ENCODE results near the gene SMIM35.
A peak's percentile ranks its signal among the peaks of the same experiment; 100 is the strongest.

SMIM35 gene

DNA sequence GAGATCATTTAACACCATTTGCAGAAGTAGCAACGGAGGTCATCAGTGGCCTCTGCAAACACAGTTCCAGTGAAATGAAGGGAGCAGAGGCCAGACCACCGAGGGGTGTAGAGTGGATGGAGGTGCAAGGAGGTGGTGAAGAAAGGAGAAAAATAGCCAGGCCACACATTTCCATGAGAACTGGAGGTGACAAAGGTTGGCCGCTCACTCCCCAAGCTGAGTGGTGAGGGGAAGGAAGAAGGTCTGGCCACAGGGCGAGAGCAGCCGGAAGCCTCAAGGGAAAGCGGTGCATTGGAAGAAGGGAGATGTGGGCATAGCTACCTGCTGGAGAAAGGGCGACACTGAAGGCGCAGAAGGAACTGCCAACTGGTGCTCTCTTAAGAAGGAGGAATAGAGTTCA, 30.0 kb downstream of the SMIM35 start:
- no peak for DNase-seq

DNA sequence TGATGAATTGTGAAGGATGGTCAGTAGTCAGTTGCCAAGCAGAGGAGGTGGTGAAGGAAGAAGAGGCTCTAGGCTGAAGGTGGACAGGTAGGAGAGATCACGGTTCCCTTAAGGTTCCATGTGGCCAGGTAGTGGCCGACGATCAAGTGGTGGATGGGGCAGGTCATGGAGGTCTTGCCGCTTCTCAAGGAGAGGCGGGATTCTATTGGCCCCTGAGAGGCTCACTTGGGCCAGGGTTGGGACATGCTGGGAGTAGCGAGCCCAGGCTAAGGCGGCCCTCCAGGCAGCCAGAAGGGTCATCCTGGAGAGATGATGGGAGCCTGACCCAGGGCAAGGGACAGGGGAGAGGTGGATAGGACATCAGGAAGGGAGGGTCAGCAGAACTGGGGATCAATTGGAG, 30.8 kb downstream of the SMIM35 start:
- DNase-seq, result no peak

DNA sequence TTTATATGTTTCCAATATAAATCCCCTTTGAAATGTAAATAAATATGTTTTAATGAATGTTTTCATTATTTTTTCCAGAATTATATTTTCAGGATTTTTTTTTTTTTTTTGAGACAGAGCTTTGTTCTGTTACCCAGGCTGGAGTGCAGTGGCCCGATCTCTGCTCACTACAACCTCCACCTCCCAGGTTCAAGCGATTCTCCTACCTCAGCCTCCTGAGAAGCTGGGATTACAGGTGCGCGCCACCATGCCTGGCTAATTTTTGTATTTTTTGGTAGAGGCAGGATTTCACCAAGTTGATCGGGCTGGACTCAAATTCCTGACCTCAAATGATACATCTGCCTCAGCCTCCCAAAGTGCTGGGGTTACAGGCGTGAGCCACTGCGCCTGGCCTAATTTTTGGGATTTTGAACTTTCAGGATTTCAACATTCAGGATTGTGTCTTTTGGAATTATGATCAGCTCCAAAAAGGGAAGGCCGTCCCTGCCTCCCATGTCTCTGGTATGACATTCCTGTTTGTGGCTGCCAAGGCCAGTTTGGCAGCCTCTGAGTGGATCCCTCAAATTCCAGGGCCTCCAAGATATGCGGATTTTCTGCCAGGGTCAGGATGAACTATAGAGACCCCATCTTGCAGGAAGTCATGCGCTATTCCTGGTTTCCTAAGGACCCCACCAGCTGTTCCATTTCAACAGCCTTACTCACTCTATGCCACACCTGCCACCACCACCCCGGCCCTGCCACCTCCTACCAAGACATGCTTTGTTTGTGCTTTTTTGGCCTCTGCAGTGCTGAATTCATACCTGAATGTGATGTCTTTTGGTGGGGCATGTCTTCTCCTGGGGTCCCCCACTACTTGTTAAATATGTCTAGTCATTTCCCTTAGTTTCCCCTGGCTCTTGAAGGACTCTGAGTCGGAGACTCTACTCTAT, 31.8 kb downstream of the SMIM35 start:
- no peak for DNase-seq

DNA sequence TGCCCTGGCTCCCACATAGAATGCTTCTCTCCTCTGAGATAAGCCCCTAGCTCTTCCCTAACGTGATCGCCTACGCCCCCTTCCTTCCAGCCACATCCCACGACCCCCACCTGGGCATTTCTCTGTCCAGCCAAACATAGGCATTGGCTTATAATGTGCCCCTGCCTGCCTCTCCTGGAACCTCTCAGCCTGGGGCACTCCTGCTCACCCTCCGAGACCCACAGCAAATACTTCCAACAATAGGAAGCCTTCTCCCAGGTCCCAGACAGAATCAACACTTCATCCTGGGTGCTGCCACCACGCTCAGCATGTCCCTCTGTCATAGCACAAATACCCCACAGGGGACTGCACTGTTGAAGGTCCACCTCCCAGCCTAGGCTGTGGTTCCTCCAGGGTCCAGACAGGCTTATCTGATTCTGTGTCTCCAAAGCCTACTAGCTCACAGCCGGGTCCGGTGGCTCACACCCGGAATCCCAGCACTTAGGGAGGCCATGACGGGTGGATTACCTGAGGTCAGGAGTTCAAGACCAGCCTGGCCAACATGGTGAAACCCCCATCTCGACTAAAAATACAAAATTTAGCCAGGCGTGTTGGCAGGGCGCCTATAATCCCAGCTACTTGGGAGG, 34.1 kb downstream of the SMIM35 start:
- peak in 1 of 6 experiments; percentile 37 for DNase-seq

DNA sequence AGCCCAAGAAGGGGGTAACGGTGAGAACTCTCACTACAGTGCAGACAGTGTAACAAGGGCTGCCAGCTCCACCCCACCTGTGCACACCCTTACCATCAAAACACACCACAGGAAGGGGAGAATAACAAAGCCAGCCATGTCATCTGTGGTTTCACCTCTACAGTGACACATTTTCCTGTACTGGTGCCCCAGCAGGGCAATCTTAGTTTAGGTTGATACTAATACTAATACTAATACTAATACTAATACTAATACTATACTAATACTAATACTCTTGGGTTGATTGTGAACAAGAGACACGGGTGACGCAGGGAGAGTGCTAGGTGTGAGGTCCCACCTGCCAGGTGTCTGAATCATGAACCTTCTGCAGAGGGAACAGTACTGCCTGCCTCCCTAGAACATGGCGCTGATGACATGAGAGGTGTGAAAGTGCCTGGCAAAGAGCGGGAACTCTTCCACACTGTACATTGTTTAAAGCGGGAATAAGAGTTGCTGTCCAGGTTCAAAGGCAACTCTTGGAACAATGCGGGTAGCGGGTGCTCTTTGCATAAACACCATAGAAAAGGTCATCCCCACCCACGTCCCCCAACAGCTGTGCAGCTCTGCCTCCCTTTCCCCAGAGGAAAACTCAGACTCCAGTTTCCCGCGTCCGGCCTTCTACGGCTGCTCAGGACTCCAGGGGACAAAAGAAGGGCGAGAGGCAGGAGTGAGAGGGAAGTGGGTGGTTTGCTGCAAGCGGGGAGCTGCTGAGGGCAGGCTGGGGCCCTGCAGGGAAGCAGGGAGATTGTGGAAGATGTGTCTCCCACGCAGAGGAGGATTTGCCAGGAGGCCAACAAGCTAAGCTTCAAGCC, 34.9 kb downstream of the SMIM35 start:
- peak; percentile 50 to 89 (median 72) for DNase-seq

DNA sequence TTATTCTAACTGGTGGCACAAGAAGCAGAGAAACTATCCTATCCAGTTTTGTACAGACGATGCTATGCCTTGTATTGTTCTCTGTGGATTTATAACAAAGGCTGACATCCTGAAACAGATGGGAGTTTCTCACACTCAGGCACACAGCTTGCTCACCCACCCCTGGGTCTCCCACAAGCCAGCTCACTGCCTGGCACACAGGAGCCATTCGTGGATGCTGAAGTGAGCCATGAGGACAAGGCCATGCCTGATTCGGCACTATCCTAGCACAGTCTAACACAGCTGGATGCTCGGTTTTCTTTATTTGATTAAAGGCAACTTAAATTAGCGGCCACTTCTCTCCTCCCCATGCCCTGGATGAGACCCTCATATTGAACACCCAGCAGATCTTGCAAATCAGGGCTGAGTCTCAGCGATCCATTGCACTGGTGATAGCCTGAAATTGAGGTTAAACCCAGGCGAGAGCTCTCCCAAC, 35.6 kb downstream of the SMIM35 start:
- peak in 1 of 6 experiments; percentile 38 for DNase-seq

DNA sequence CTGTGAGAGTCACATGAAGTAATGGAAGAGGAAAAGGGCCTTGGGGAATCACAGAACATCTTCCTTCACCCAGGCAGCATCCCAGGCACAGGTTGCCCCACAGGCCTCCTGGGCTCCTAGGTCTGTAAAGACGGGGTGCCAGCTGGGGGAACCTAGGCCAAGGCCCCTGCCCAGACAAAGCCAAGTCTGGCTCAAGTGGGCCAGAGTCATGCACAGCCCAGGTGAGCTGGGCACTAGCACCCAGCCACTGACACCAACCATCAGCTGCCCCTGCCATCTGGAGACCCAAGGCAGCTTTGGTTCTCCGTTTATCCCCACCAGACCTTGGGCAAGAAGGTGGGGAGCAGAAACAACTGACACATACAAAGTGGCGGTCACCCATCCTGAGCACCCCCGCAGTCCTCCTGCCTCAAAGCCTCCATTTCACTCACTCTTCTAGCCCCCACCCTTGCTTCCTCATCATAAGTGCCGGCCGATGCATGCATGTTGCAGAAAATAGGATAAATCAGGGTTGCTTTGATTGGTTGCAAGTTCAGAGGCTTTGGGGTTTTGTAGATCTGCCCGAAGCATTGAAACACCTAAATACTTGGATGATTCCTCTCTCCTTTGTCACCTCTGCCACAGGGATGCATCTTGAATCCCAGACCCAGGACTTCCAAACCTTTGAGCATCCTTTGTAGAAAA, 36.4 kb downstream of the SMIM35 start:
- no peak for DNase-seq

DNA sequence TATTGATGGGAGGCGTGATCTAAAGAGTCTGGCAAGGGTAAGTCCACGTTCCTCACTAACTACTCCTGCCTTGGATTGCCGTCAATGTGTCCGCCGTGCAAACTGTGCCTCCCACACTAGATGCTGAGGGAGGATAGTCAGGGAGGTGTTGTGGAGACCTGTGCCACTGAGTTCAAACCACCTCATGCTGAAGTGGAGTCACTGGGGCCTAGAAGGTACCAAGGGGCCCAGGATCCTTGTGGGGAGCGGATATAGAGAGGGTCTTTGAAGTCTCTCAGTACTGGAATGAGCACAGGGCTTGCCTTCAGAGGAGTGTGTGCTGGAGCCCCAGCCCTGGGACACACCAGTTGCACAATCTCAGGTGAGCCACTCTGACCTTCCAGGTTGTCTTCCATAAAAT, 37.0 kb downstream of the SMIM35 start:
- DNase-seq, result no peak

DNA sequence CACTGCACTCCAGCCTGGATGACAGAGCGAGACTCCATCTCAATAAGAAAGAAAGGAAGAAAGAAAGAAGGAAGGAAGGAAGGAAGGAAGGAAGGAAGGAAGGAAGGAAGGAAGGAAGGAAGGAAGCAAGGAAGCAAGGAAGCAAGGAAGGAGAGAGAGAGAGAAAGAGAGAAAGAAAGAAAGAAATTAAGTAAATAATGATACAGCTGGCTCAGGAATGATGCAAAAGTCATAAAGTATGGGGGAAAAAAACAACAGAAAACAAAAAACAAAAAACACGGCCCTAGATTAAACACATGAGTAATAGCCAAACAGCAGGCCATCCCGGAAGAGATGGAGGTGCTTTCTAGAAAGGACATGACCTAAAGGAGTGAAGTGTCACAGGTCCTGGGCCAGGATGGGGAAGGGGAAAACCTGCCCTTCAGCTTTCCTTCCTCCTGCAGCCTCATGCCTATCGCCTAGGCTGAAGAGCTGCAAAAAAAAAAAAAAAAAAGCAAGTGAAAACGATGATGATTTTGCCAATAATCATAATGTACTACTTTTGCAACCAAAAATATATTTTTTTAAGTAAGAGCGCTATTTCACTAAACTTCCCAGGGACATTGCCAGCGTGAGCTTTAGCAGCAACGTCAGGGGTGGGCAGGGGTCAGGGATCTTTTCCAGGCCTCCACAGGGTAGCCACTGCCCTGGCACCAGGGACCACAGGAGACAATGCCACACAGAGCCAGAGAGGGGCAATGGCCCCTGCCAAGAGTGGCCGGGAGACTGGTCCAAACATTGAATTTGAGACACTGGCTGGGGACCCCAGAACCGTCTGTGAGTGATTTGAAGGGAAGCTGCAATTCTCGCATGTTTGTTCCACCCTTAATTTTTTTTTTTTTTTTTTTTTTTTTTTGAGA, 38.0 kb downstream of the SMIM35 start:
- no peak for DNase-seq

DNA sequence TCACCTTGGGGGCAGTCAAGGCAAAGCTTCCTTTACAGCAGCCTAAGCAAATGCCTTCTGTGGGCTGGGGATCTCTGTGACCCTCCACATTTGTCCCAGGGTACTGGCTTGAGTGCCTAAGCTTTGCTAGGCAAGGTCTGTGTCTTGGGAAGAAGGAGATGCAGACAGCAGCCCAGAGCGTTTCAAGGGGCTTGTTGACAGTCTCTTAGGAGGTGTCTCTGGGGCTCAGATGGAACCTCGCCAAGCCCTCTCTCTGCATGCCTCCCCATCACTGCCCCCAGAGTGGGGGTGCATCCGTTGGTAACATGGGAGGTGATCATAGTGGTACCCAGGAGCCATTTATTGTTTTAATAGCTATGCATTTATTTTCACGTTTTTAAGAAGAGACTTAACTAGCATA, 39.0 kb downstream of the SMIM35 start:
- no peak for DNase-seq

DNA sequence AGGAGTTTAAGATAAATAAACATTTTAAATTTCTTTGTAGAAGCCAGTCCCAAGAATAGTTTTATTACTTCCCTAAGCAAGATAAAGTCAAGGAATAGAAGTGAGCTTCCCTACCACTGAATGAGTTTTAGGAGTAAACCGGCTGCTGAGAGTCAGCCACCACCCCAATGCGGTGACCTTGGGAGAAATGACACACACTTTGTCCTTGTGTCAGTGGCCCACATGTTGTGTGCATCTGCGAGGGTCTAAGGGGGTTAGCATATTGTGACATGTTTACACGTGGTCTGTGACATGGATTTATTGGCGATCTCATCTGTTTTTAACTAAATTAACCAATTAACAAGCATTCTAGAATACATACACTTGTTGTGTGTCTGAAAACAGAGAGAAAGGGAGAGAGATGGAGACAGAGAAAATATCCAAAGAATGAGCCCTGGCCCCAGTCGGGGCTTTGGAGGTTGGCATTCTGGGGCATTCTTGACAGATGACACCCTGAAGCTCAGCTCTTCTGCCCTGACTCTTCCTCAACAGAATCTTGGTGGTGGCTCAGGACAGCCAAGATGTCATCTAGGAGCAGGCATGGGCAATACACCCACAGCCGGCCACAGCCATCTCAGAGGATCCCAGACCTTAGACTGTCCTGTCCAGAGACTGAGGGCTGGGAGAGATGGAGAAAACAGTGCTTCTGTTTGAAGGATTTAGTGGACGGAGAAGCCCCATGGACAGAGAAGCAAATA, 39.6 kb downstream of the SMIM35 start:
- DNase-seq, result no peak

DNA sequence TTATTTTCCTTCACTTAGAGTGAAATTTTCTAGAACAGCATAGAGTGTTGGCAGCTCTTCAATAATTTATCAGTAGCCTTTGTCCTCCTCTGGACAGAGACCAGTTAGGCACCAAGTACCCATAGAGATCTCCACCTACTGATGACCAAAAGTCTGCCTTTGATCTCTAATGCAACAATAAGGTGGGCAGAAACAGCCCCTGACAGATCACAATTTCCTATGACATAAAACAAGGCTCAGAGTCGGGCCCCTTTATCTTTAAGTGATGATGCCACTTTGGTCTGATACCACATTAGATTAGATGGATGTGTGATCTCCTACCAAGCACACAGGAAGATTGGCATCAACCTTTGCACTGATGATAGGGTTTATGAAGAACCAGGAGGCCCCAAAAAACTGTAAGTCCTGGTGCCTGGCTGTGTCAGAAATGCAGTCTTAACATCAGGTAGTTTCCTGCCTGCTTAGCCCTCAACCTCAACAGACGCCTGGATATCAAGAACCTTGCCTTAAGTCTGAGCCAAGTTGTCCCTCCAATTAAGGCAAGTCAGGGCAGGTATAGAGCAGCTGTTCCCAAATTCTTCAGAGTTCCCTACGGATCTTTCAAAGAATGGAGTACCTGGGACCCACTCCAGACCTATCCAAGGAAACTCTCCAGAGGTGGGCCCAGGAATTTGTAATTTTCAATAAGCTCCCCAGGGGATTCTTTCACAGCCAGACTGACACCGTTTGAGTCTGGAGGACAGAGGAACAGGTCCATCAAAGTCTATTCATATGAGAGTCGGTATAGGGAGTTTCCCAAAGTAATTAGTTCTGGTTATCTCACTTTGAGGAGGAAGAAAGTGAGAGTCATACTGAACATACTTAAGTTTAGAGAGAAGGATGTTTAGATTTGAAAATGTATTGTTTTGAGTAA, 40.5 kb downstream of the SMIM35 start:
- peak in 5 of 6 experiments; percentile 8 to 64 (median 43) for DNase-seq

DNA sequence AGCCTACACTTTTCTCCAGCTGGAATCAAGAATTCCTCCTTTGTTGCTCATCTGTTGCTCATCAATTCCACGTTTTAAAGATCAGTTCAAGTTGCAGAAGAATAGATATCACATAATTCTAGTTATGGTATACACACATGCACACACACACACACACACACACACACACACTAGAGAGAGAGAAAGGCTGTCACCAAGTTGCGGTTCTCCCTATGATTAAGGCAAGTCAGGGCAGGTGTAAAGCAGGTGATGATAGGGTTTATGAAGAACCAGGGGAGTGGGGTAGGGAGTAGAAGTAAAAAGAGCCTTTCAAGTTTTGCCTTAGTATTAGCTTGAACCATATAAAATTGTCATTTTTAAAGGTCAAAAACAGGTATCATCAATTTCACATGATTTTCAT, 41.6 kb downstream of the SMIM35 start:
- no peak for DNase-seq

DNA sequence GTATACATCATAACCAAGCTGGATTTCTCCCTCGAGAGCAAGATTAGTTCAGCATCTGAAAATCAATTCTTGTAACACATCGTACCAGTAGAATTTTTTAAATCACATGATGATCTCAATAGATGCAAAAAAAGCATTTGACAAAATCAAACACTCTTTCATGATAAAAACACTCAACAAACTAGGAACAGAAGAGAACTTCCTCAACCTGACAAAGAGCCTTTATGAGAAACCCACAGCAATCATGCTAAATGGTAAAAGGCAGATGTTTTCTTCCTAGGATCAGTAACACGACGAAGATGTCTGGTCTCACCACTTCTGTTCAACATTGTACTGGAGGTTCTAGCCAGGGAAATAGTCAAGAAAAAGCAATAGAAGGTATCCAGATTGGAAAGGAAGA, 44.0 kb downstream of the SMIM35 start:
- DNase-seq, result peak in 3 of 6 experiments; percentile 11 to 47 (median 34)

DNA sequence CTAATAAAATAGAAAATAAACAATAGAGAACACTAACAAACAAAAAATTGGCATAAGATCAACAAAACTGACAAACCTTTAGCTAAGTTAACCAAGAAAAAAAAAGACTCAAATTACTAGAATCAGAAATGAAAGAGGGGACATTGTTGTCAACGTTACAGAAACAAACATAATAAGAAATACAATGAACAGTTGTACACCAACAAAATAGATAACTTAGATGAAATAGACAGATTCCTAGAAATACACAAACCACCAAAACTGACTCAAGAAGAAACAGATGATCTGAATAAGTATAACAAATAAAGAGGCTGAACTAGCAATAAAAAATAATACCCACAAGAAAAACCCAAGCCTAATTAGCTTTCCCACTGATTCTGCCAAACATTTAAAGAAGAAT, 44.6 kb downstream of the SMIM35 start:
- no peak for DNase-seq

DNA sequence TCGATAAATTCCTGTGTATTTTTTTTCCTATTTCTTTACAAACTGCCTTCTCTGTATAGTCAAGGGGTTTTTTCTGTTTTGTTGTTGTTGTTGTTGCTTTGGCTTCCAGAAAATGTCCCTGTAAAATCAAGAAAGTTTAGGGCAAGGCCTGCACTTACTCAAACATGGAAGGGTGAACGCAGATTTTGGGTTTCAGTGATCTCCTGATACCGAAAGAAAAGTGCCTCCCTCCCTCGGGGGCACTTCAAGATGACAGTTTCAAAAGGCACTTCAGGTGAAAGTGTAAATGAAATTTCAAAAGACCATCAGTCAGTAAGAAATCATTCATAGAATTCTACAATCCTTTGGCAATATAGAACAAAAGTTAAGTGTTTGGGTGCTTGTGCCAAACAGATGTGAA, 53.3 kb downstream of the SMIM35 start:
- DNase-seq, result no peak

DNA sequence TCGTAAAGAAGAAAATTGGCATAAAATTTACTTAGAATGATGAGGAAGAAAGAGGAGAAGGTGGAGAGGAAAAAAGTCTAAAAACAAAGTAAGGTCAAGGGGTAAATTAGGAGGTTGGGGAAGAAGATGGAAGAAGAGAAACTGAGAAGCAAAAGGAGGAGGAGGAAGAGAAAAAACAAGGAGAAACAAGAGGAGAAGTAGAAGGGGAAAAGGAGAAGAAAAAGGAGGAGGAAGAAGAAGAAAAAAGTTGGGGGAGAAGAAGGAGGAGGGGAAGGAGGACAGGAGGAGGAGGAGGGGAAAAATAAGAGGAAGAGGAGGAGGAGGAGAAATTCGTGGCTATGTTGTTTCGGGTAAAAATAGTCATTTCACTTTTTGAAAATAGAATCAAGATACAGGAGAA, 58.1 kb downstream of the SMIM35 start:
- no peak for DNase-seq

DNA sequence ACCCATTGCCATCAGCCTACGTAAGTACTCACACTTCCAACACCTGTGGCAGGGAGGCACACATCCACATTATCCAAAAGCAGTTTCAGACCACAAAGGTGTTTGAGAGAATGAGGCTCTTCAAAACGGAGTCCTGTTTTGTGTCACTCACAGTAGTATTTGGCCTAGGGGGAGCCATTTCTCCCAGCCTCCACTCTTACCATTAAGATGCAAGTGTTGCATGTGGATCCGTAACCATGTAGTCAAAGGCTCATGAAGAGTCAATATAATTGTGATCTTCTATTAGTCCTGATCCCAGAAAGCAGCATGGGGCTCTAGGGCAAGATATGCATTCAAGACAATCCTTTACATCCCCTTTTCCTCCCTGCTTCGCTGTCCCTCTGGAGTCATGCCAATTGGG, 59.1 kb downstream of the SMIM35 start:
- no peak for DNase-seq

DNA sequence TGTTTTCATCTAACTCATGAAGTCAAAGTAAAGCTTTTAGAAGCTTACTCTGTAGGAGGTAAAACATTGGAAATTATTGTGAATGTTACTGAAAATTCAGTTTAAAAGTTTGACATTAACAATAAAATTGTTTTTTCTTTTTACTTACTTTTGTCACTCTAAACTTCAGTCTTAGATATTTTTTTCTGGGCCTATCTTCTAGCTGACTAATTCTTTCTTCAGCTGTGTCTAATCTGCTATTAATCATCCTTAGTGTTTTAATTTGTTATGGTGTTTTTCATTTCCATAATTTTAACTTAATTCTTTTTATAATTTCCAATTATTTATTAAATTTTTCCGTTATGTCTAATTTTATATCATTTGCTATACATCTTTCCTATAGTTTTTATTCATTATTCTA, 65.6 kb downstream of the SMIM35 start:
- no peak for DNase-seq

DNA sequence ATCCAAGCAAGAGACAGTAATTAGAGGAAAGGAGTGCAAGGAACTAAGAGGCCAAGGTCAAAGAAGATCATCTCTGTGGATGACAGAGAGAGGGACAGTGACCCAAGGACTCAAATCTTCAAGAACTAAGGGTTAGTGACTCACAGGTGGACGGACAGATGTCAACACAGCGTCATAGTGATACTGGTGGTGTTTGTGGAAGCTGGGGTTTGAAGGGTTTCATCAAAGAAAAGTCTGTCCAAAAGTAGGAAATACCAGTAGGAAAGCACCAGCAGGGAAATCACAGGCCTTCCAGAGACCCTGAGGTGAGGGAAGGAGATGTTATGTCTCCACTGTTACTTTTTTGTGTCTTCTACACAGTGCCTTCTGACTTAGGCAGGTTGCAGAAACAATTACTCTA, 68.4 kb downstream of the SMIM35 start:
- no peak for DNase-seq
